ENCODE measurements around the gene SLC24A4.

SLC24A4 gene

DNA sequence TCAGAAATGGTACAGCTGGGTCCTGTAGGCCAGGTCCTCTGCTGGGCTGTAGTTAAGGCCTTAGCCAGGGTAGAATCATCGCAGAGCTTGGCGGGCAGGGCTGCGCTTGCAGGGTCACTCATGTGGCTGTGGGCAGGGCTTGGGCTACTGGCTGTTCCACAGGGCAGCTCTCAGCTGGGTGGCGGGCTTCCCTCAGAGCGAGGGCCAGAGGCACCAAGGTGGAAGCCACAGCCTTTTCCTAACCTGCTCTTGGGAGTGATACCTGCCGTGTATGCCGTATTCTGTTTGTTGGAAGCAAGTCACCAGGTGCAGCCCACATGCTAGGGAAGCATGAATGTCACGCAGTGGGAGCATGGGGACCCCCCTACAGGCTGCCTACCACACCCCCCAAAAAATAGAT, 120.8 kb downstream of the SLC24A4 start:
- no peak overlapping the region for H3K4me3 ChIP-seq (ENCODE audit: severe bottlenecking)
- DNase-seq (ENCODE audit: low spot score) = no peak
- H3K9me3 ChIP-seq (ENCODE audit: severe bottlenecking) = no peaks in the 10 kb centered on the region
- H3K36me3 ChIP-seq (ENCODE audit: low read depth) = no peaks in the 10 kb centered on the region
- no peak overlapping the region for H3K27ac ChIP-seq (ENCODE audit: poor library complexity, severe bottlenecking)
- no peak for ATAC-seq (ENCODE audit: low read depth)
- TF ChIP-seq, protein P1, sequence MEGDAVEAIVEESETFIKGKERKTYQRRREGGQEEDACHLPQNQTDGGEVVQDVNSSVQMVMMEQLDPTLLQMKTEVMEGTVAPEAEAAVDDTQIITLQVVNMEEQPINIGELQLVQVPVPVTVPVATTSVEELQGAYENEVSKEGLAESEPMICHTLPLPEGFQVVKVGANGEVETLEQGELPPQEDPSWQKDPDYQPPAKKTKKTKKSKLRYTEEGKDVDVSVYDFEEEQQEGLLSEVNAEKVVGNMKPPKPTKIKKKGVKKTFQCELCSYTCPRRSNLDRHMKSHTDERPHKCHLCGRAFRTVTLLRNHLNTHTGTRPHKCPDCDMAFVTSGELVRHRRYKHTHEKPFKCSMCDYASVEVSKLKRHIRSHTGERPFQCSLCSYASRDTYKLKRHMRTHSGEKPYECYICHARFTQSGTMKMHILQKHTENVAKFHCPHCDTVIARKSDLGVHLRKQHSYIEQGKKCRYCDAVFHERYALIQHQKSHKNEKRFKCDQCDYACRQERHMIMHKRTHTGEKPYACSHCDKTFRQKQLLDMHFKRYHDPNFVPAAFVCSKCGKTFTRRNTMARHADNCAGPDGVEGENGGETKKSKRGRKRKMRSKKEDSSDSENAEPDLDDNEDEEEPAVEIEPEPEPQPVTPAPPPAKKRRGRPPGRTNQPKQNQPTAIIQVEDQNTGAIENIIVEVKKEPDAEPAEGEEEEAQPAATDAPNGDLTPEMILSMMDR (IDR thresholded peaks at IDR 0.05; ENCODE audit: poor library complexity, severe bottlenecking) = no peak
- H3K4me1 ChIP-seq (ENCODE audit: insufficient read depth, poor library complexity, severe bottlenecking) = no peaks in the 10 kb centered on the region
- H3K27me3 ChIP-seq (ENCODE audit: insufficient read depth, poor library complexity, severe bottlenecking) = no peaks in the 10 kb centered on the region

DNA sequence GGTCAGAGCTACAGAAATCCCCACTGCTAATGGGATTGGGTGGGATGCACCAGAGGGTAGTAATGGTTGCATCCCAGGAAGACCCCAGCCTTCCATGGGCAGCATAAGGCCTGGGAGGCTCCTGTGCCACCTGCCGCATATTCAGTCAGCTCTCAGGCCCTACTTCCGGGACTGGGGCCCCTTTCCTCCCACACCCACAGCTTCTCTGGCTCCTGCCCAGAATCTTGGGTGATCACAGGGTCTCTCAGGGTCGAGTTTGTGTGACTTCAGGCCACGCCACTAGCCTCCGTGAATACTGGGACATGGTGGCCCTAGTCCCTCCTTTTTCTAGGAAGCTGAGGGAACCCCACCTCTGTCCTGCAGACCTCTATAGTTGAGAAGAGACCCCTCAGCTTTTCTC, 123.8 kb downstream of the SLC24A4 start:
- no peak for ATAC-seq (ENCODE audit: low read depth)
- Histone ChIP-seq H3K9me3 (ENCODE audit: severe bottlenecking) (no peaks in the 10 kb centered on the region), H3K36me3 (ENCODE audit: low read depth) (no peaks in the 10 kb centered on the region), H3K27me3 (ENCODE audit: insufficient read depth, poor library complexity, severe bottlenecking) (no peaks in the 10 kb centered on the region), H3K4me3 (ENCODE audit: severe bottlenecking) (no peak overlapping the region), H3K4me1 (ENCODE audit: insufficient read depth, poor library complexity, severe bottlenecking) (no peaks in the 10 kb centered on the region), H3K27ac (ENCODE audit: poor library complexity, severe bottlenecking) (no peak overlapping the region)
- no peak for DNase-seq (ENCODE audit: low spot score)
- TF ChIP-seq, protein P1 (IDR thresholded peaks at IDR 0.05; ENCODE audit: poor library complexity, severe bottlenecking) = no peak

DNA sequence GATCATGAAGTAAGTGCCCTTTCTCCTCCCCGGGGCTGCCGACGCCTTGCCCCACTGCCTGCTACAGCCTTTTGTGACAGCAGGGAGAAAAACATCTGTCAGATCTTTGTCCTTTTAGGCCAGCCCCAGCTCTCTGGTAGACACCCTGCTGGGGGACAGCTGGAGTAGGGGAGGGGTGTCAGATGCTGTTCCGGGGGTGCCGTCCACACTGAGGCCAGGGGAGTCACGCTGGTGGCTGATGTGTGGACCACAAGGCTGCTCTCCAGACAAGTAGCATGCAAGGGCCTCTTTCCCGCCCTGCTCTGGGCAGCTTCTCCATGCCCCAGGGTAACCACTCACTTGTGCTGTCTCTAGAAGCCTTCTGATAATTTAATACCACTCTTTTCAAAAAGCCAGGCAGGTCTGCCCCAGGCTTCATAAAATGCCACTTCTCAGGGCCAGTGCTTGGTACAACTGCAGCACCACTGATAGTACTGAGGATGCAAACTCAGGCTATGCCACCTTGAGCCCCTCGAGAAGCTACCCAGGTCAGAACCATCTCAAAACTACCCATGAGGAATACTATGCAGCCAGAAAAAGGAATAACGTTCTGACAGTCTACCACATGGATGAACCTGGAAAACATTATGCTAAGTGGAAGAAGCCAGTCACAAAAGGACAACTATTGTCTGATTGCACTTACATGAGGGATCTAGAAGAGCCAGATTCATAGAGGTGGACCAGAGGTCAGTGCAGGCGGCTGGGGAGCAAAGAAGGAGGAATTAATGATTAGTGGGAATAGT, 124.6 kb downstream of the SLC24A4 start:
- H3K9me3 ChIP-seq (ENCODE audit: severe bottlenecking) = no peaks in the 10 kb centered on the region
- H3K36me3 ChIP-seq (ENCODE audit: low read depth) = no peaks in the 10 kb centered on the region
- DNase-seq (ENCODE audit: low spot score) = no peak
- H3K27ac ChIP-seq (ENCODE audit: poor library complexity, severe bottlenecking) = no peak overlapping the region
- H3K4me1 ChIP-seq (ENCODE audit: insufficient read depth, poor library complexity, severe bottlenecking) = no peaks in the 10 kb centered on the region
- TF ChIP-seq, protein P1 (IDR thresholded peaks at IDR 0.05; ENCODE audit: poor library complexity, severe bottlenecking) = no peak
- ATAC-seq (ENCODE audit: low read depth) = no peak
- no peak overlapping the region for H3K4me3 ChIP-seq (ENCODE audit: severe bottlenecking)
- no peaks in the 10 kb centered on the region for H3K27me3 ChIP-seq (ENCODE audit: insufficient read depth, poor library complexity, severe bottlenecking)

DNA sequence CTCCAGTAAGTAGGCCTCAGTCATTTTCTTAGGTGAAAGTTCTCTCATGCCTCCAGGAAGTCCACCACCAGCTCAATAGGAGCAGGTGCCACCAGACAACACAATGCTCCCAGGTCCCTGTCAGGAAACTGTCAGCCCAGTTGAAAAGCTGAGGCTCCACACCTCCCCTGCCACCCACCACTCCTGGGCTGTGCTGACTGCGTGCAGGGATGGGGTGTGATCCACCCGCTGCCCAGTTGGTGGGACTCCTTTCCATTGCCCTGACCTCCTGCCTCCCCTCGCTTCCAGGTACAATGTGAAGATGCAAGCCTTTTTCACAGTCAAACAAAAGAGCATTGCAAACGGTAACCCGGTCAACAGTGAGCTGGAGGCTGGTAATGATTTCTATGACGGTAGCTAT, 125.8 kb downstream of the SLC24A4 start:
- Histone ChIP-seq H3K27ac (ENCODE audit: poor library complexity, severe bottlenecking) (no peak overlapping the region), H3K36me3 (ENCODE audit: low read depth) (no peaks in the 10 kb centered on the region), H3K9me3 (ENCODE audit: severe bottlenecking) (no peaks in the 10 kb centered on the region), H3K4me1 (ENCODE audit: insufficient read depth, poor library complexity, severe bottlenecking) (no peaks in the 10 kb centered on the region), H3K4me3 (ENCODE audit: severe bottlenecking) (no peak overlapping the region), H3K27me3 (ENCODE audit: insufficient read depth, poor library complexity, severe bottlenecking) (no peaks in the 10 kb centered on the region)
- no peak for DNase-seq (ENCODE audit: low spot score)
- no peak; the same call in 2 of the 3 replicates for ATAC-seq (ENCODE audit: low read depth)
- TF ChIP-seq, protein P1 (IDR thresholded peaks at IDR 0.05; ENCODE audit: poor library complexity, severe bottlenecking) = no peak

All from RWPE2 (cell line).